RWPE1 (cell line): Measurements from ENCODE around the gene DBP.

Experiments
- CTCF ChIA-PET: fragments of 350-600 bp; sonication (Branson Sonifier 250); formaldehyde crosslinking; extraction: SDS; loops from one replicate; lab custom pipeline; 2021; lab: Yijun Ruan, JAX
- POLR2A ChIA-PET: fragments of 400-600 bp; formaldehyde crosslinking; extraction: SDS; loops from one replicate; lab custom pipeline; 2020; ENCODE audit warnings: antibody characterized with exemption; ENCODE audit not compliant: low non-redundant PET; lab: Yijun Ruan, JAX
- DNase-seq: peaks from one replicate; pipeline ENCODE4 v3.0.0; 2012; ENCODE audit warnings: low spot score
- H3K27ac ChIP-seq: fragments of 450-650 bp; 2 replicates; pipeline ENCODE4 v1.5.1; 2017
- CTCF ChIP-seq: fragments of 450-650 bp; conservative IDR thresholded peaks from 2 replicates; pipeline ENCODE4 v1.5.1; 2017; ENCODE audit warnings: low read depth, mild to moderate bottlenecking

Gene DBP

DNA sequence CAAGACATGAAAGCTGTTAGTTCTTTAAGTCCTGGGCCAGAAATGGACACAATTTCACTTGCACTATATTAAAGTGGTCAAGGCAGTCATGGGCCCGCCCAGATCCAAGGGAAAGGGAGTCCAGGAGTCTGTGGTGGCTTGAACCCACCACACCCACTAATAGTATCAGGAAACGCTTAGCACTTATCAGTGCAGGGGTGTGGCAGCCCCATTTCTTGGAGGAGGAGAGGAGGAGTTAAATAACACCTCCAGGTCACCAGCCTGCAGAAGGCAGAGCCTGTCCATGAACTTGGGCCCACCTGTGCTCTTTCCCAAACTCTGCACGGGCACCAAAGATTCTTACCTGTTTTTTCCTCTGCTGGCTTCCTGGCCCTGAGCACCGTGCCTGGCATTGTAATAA is 41.0 kb upstream of the DBP start:
- CTCF ChIA-PET = interaction anchor here (1.1 kb wide), 1 partner anchor 60 kb away, joined by 4 read pairs; no protein-coding TSS in a partner anchor
- no peak for TF ChIP-seq CTCF
- POLR2A ChIA-PET = interaction anchor here (0.6 kb wide), 1 partner anchor 454 kb away, joined by 7 read pairs; no protein-coding TSS in a partner anchor
- no peak overlapping the region for H3K27ac ChIP-seq
- no peak for DNase-seq

DNA sequence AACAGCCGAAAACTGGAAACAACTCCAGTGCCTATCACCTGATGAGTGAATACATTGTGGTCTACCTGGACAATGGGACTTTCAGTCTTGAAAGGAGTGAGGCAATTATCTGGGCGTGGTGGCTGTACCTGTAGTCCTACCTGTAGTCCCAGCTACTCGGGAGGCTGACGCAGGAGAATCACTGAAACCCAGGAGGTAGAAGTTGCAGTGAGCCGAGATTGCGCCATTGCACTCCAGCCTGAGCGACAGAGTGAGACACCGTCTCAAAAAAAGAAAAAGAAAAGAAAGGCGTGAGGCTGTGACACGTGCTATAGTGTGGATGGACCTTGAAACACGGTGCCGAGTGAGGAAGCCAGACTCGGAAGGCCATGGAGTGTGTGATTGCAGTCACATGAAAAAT is 39.7 kb upstream of the DBP start:
- POLR2A ChIA-PET = no interaction called here
- H3K27ac ChIP-seq = no peak overlapping the region
- no peak for DNase-seq
- CTCF ChIA-PET = no interaction called here
- TF ChIP-seq CTCF = no peak

DNA sequence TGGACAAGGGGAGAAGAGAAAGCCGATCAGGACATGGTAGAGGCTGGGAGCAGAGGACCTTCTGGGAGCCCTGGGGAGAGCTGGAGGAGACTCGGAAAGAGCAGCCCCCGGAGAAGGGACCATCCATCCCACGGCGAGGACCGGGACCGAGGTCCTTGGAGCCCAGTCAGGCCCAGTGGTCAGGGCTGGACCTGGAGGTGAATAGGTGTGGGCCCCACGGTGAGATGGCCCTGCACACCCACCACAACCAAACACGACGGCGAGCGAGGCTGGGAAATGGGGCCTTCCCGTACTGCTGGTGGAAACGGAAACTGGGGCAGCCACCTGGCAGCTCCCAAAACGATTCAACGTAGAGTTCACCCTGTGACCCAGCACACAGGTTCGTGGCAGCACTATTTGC is 39.3 kb upstream of the DBP start:
- DNase-seq = no peak
- no peak for TF ChIP-seq CTCF
- no peak overlapping the region for H3K27ac ChIP-seq
- ChIA-PET POLR2A (no interaction called here), CTCF (interaction anchor here (0.9 to 1.3 kb wide), 2 partner anchors 10 to 62 kb away, joined by 3 to 7 read pairs; no protein-coding TSS in a partner anchor)

GRCh38 chr19:48674921-48675824 is 38.0 kb upstream of the DBP start:
- peak; percentile 85 for DNase-seq
- ChIA-PET CTCF (interaction anchor here (0.6 to 1.3 kb wide), 8 partner anchors 8 to 110 kb away, joined by 3 to 7 read pairs (median 4); no protein-coding TSS in a partner anchor), POLR2A (no interaction called here)
- no peak overlapping the region for H3K27ac ChIP-seq
- TF ChIP-seq CTCF = peak; percentile 91

DNA sequence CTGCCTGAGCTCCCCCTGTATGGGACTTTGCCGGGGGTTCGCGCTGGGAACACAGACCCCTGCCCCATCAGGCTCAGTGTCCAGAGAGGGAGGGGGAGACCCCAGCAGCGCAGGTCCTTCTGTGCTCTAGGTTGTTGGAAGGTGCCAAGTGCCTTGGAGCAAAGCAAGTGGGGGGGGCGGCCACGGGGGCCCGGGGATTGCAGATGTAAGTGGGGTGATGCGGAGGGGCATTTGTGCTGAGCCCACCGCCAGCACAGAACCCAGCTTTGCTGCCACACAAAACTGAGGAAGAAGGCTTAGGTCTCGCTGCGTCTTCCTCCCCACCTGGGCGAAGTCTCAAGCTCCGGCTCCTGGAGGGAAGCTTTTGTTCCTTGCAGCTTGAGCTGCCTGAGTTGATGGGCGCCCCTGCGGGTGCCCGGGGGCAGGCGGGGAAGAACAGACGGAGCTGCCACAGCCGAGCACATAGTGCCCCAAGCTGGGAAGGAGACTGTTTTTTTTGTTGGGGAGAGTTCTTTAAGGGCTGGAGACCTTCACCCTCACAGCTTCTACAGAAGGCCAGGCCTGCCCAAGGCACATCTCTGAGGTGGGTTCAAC is 37.1 kb upstream of the DBP start:
- H3K27ac ChIP-seq = no peak overlapping the region
- no peak for DNase-seq
- no peak for TF ChIP-seq CTCF
- ChIA-PET CTCF (interaction anchor here (0.5 to 1.2 kb wide), 3 partner anchors 29 to 65 kb away, joined by 3 to 5 read pairs (median 3); no protein-coding TSS in a partner anchor), POLR2A (no interaction called here)

DNA sequence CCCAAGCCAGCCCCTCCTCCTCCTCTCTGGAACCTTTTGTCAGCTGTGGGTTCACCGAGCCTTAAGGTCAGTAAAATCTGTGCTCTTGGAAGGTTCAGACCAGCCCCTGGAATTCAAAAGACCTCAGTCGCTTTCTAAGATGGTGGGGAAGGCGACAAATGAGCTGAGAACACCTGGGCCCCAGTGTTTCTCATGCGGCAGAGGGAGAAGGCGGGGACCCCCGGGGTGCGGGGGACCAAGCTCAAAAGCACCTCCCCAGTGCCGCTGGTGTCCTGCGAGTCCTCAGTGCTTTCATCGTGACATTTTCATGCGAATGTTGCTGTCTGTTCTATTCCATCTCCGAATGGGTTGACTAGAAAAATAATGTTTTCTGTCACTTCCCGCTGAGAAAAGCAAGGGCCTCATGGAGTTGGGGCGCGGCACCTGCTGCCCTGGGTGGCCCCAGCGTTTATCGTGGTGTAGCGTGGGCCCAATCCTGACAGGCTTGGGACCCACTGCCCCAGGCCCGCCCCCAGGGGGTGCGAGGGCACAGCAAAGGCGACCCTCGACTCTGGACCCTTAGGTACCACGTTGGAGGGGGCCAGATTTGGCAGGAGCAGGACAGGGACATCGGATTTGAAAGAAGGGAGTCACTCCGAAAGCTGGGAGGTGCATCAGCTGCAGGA is 36.4 kb upstream of the DBP start:
- POLR2A ChIA-PET = no interaction called here
- no peak for TF ChIP-seq CTCF
- no peak overlapping the region for H3K27ac ChIP-seq
- DNase-seq = no peak
- CTCF ChIA-PET = interaction anchor here (0.5 to 1.2 kb wide), 2 partner anchors 47 to 65 kb away, joined by 3 to 5 read pairs; no protein-coding TSS in a partner anchor
